ENCODE data around the gene STXBP5. TPM values are rescaled to one million over a fixed set of nuclear protein-coding genes. Genes with fewer than 3 reads are reported as not detected.

Gene STXBP5
- total RNA-seq, 1 experiment from 2014 or later: 17.9 TPM

GRCh38 chr6:147179809-147180208, 24.4 kb upstream of the STXBP5 start:
- ChIA-PET POLR2A (no interaction called here), CTCF (no interaction called here)
- Histone ChIP-seq H3K36me3 (ENCODE audit: control insufficient read depth, insufficient read depth, low read length) (no peaks in the 10 kb centered on the region), H3K4me3 (ENCODE audit: low read depth, low read length) (no peak overlapping the region), H3K27me3 (replicated peaks; ENCODE audit: control insufficient read depth, insufficient read depth, low read length) (no peaks in the 10 kb centered on the region), H3K4me1 (peaks cover 17% of the 10 kb centered on the region), H3K9me3 (no peaks in the 10 kb centered on the region)
- intact Hi-C loops (cut with micrococcal nuclease; ENCODE audit: unreplicated experiment): no loop called here
- DNase-seq: no peak
- no TSS peak for BruUV-seq (replicated peaks)
- no peak overlapping the region for H3K4me3 Mint-ChIP-seq (ENCODE audit: unreplicated experiment)
- no peaks in the 10 kb centered on the region for H3K9me3 Mint-ChIP-seq (ENCODE audit: unreplicated experiment)
- no peaks in the 10 kb centered on the region for H3K36me3 Mint-ChIP-seq (ENCODE audit: insufficient read depth, unreplicated experiment)
- H3K27me3 Mint-ChIP-seq (ENCODE audit: insufficient read depth, unreplicated experiment): no peaks in the 10 kb centered on the region
- no peak overlapping the region for H3K27ac Mint-ChIP-seq (ENCODE audit: unreplicated experiment)
- no peaks in the 10 kb centered on the region for H3K4me1 Mint-ChIP-seq (ENCODE audit: low read depth, unreplicated experiment)
- no peak for TF ChIP-seq CTCF (IDR thresholded peaks at IDR 0.05; ENCODE audit: insufficient read depth in 1 of 2, low read depth in 1 of 2, low read length in 1 of 2, severe bottlenecking in 1 of 2, unreplicated experiment in 1 of 2)

- no peaks in the 10 kb centered on the region for H3K27me3 ChIP-seq (replicated peaks; ENCODE audit: control insufficient read depth, insufficient read depth, low read length)
Observed at GRCh38 chr6:147180926-147181325, 23.3 kb upstream of the STXBP5 start.

DNA sequence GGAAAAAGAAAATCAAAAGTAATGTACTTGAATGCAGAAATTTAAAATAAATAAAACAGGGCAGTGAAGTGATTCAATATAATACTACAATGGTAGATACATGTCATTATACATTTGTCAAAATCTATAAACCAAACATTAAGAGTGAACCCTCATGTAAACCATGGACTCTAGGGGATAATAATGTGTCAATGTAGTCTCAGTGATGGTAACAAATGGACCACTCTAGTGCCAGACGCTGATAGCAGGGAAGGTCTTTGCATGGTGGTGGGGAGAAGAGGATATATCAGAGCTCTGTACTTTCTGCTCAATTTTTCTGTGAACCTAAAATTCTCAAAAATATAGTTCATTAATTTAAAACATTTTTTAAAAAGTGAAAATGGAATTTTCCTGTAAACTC, 19.8 kb upstream of the STXBP5 start:
- no peak for DNase-seq
- Mint-ChIP-seq H3K27ac (ENCODE audit: unreplicated experiment) (no peak overlapping the region), H3K9me3 (ENCODE audit: unreplicated experiment) (no peaks in the 10 kb centered on the region), H3K27me3 (ENCODE audit: insufficient read depth, unreplicated experiment) (no peaks in the 10 kb centered on the region), H3K4me3 (ENCODE audit: unreplicated experiment) (no peak overlapping the region), H3K4me1 (ENCODE audit: low read depth, unreplicated experiment) (no peaks in the 10 kb centered on the region), H3K36me3 (ENCODE audit: insufficient read depth, unreplicated experiment) (no peaks in the 10 kb centered on the region)
- Histone ChIP-seq H3K27me3 (replicated peaks; ENCODE audit: control insufficient read depth, insufficient read depth, low read length) (no peaks in the 10 kb centered on the region), H3K4me1 (no peaks in the 10 kb centered on the region), H3K4me3 (ENCODE audit: low read depth, low read length) (no peak overlapping the region), H3K9me3 (no peaks in the 10 kb centered on the region), H3K36me3 (ENCODE audit: control insufficient read depth, insufficient read depth, low read length) (no peaks in the 10 kb centered on the region)
- ChIA-PET CTCF (no interaction called here), POLR2A (no interaction called here)
- intact Hi-C loops (cut with micrococcal nuclease; ENCODE audit: unreplicated experiment): no loop called here
- TF ChIP-seq CTCF (IDR thresholded peaks at IDR 0.05; ENCODE audit: insufficient read depth in 1 of 2, low read depth in 1 of 2, low read length in 1 of 2, severe bottlenecking in 1 of 2, unreplicated experiment in 1 of 2): no peak
- BruUV-seq (replicated peaks): no TSS peak

More at GRCh38 chr6:147180926-147181325, 23.3 kb upstream of the STXBP5 start:
- no peaks in the 10 kb centered on the region for H3K9me3 ChIP-seq
- Mint-ChIP-seq H3K36me3 (ENCODE audit: insufficient read depth, unreplicated experiment) (no peaks in the 10 kb centered on the region), H3K4me3 (ENCODE audit: unreplicated experiment) (no peak overlapping the region), H3K27ac (ENCODE audit: unreplicated experiment) (no peak overlapping the region), H3K27me3 (ENCODE audit: insufficient read depth, unreplicated experiment) (no peaks in the 10 kb centered on the region), H3K4me1 (ENCODE audit: low read depth, unreplicated experiment) (no peaks in the 10 kb centered on the region), H3K9me3 (ENCODE audit: unreplicated experiment) (no peaks in the 10 kb centered on the region)
- TF ChIP-seq CTCF (IDR thresholded peaks at IDR 0.05; ENCODE audit: insufficient read depth in 1 of 2, low read depth in 1 of 2, low read length in 1 of 2, severe bottlenecking in 1 of 2, unreplicated experiment in 1 of 2): no peak
- no peak overlapping the region for H3K4me3 ChIP-seq (ENCODE audit: low read depth, low read length)
- H3K4me1 ChIP-seq: peaks cover 17% of the 10 kb centered on the region
- intact Hi-C loops (cut with micrococcal nuclease; ENCODE audit: unreplicated experiment): no loop called here
- CTCF ChIA-PET: no interaction called here
- no peak for DNase-seq
- POLR2A ChIA-PET: no interaction called here
- no peaks in the 10 kb centered on the region for H3K36me3 ChIP-seq (ENCODE audit: control insufficient read depth, insufficient read depth, low read length)
- BruUV-seq (replicated peaks): no TSS peak

Data from Caco-2 (cell line).